UCSD-AML1 (cell line): ENCODE results near the gene SKI.

Experiments
- DNase-seq: peaks from one replicate; lab custom pipeline; 2025; ENCODE audit not compliant: unreplicated experiment; lab: John Stamatoyannopoulos, UW

Gene SKI

DNA sequence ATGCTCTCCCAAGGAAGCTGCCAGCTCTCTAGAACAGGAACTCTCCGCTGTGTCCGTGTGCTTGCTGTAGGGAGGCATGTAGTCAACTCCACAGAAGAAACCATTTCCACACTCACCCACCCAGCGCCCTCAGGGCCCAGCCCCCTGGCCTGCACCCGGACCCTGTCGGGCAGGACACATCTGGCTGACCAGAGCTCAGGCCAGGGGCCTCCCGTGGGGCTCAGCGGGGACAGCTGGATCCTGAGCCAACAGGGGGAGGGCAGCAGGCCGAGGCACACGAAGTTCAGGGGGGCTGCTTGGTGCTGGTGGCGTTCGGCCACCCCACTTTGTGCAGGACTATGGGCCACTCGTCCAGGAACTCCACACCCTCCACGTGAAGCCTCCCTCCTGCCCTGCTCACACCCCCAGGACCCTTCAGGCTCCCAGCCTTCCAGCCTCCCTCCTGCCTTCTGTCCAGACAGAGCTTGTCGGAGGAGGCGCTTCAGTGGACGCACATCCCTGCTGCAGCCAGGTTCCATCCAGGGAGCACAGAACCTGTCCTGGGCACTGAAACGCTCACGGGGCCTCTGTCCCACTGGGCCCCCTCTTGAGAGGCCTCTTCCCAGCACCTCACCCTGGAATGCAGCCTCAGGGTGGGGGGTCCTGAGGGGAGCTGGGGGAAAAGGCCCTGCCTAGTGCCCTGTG, 18.6 kb upstream of the SKI start:
- no peak for DNase-seq

DNA sequence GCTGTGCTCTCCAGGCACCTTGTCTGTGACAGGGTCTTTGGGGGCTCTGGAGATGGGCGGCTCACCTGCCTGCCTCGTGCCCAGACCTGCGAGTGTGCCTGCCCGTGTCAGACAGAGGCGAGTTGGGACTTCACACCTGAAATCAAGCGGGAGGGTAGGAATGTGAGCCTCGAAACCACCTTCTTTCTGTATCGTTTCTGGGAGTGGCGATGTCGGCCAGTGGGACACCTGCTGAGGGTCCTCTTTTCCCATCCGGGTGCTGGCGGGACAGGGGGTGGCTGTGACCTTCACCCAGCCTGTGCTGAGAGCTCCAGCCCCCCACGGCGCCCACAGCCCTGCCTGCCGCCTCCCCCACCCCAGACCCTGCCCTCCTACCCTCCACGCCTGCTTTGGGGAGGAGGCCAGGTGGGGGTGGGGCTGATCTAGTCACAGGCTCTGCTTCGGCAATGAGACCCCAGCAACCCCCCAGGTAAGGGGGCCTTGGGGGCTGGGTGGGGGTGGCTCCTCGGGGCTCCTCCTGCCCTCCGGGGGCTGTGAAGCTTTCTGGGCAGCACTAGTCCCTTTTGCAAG, 17.9 kb upstream of the SKI start:
- no peak for DNase-seq

DNA sequence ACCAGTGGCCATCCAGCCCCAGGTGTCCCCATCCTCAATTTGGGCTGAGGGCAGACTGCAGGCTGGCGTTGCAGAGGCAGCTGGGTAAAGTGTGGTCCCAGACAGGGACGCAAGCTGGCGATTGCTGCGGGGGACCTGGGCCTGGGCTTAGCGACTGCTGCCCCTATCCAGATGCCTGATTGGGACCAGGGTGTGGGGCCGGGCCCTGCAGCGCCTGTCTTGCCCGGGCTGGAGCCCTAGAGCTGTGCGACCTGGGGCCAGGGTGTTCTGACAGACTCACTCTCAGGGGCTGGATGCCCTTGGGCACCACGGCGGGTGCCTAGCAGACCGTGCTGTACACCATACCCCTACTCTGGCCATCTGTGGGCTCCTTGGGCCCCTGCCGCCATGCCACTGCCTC, 17.3 kb upstream of the SKI start:
- no peak for DNase-seq

DNA sequence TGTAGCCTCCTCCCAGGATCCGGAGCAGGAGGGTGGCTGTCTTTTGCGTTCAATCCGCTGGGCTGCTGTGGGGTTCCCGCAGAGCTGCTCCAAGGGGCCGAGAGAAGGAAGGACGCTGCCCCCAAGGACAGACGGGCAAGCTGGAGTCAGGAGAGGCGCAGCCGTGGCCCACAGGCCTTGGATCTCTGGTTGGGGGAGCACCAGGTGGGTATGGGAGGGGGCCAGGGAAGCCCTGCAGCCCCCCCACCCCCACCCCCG, 15.9 kb upstream of the SKI start:
- no peak for DNase-seq

- peak; percentile 93 for DNase-seq
Measured at GRCh38 chr1:2212532-2213491, 15.3 kb upstream of the SKI start.

- no peak for DNase-seq
Measured at GRCh38 chr1:2213576-2214505, 14.3 kb upstream of the SKI start.

GRCh38 chr1:2214541-2215241, 13.4 kb upstream of the SKI start:
- DNase-seq = no peak

DNA sequence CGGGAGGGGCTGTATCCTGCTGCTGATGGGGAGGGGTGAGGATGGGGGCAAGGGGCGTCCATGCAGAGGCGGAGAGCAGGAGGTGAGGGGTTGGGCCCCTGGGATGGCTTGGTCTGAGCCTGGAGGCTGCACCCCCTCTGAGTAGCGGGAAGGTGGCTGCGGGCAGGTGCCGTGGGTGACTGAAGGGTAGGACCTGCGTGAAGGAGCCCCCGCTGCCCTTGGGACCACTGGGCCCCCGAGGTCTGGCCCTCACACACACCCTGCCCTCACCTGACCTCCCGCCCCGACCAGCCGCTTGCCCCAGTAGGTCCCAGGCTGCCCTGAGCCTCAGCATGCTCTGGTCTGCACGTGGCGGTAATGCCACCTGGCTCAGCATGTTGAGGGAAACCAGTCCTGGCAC, 12.8 kb upstream of the SKI start:
- DNase-seq = no peak

DNA sequence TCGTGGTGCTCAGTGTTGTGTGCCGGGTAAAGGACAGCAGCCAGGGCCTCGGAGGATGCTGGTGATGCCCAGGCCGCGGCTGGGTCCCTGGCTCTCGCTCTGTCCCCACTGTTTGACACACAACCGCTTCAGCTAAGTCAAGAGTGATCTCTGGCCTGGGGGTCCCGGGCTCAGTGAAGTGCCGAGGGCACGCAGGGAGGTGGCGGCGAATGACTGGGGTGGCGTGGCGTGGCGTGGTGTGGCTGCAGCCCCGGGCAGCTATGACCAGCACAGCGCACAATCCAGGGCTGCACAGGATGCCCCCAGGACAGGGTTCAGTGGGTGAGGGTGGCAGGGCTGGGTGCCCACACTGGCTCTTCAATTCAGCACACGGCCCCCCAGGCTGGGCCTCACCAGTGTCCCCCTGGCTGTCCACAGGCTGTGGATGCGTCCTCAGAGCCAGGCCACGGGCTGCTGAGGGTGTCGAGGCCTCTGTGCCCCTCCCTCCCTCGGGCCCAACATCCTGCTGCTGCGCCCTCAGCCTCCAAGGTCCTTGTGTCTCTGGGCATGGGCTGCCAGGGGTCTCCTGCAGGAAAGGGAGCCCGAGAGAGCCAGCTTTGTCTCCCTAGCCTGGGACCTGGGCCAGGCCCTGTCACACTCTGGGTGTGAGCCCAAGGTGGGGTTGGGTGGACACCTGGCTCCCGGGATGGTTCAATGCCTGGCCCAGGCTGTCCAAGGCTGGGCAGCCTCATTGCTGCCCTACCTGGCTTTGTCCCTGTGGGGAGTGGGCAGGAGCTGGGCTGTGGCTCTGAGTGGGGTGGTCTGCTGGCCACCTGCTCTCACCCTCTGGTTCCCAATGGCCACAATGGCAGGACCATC, 12.0 kb upstream of the SKI start:
- DNase-seq = no peak

DNA sequence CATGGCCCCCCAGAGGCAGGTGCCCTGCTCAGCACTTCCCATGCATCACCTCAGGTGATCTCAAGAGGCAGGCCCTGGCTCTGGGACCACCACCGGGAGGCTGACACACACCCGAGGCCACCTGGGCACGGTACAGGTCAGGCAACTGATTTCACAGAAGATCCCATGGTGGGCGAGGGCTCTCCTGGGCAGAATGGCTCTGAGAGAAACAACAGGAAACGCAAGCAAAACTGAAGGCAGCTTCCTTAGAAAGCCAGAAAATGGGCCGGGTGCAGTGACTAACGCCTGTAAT, 11.4 kb upstream of the SKI start:
- DNase-seq = no peak

- no peak for DNase-seq
Measured at GRCh38 chr1:2221271-2221670, 6.8 kb upstream of the SKI start.

- no peak for DNase-seq
Measured at GRCh38 chr1:2224170-2224584, 3.9 kb upstream of the SKI start.

- no peak for DNase-seq
Measured at GRCh38 chr1:2224631-2225428, 3.3 kb upstream of the SKI start.

GRCh38 chr1:2226525-2227345, 1.4 kb upstream of the SKI start:
- no peak for DNase-seq

DNA sequence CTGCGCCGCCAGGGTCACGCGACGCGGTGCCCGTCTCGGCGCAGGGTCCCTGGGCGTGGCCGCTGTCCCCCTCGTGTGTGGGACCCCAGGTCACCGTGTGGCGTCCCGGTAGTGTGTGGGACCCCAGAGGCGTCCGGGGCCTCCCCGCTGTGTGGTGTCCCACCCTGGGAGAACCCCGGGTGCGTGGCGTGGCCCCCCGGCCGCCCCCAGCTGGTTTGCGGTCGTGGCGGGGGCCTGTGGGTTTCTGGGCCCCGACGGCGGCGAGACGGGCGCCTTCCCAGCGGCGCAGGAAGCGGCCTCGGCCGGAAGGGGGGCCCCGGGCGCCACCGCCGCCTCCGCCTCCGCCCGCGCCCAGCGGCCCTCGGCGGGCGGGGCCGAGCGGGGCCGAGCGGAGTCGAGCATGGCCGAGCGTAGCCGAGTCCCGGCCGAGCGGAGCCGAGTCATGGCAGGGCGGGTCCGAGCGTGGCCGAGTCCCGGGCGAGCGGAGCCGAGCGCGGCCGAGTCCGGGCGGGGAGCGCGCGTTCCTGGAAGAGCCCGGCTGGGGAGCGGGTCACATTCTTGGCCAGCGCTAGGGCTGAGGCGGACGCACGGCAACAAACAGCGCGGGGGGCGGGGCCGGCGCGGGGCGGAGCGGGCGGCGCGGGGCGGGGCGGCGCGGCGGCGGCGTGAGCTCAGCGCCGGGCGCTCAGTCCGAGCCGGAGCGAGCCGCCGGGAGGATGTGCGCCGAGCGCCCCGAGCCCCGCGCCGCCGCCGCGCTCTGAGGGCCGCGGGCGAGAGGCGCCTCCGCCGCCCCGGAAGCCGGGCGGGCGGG, 568 bp upstream of the SKI start:
- peak; percentile 97 for DNase-seq

DNA sequence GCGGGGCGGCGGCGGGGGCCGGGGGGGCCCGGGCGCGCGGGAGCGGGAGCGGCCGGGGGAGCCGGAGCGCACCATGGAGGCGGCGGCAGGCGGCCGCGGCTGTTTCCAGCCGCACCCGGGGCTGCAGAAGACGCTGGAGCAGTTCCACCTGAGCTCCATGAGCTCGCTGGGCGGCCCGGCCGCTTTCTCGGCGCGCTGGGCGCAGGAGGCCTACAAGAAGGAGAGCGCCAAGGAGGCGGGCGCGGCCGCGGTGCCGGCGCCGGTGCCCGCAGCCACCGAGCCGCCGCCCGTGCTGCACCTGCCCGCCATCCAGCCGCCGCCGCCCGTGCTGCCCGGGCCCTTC, 546 bp downstream of the SKI start:
- DNase-seq = no peak

GRCh38 chr1:2229037-2229864, 1.1 kb downstream of the SKI start:
- peak; percentile 72 for DNase-seq
